Measurements from ENCODE around the gene SMAP1. TPM values are rescaled to one million over a fixed set of nuclear protein-coding genes. Genes with fewer than 3 reads are reported as not detected.

Gene SMAP1
- total and polyA plus RNA-seq, 9 of the 15 experiments (the other 6 are each of a cell fraction or from before 2014, with no cell fraction given), result 11.4 to 26.4 (median 15.5) TPM

DNA sequence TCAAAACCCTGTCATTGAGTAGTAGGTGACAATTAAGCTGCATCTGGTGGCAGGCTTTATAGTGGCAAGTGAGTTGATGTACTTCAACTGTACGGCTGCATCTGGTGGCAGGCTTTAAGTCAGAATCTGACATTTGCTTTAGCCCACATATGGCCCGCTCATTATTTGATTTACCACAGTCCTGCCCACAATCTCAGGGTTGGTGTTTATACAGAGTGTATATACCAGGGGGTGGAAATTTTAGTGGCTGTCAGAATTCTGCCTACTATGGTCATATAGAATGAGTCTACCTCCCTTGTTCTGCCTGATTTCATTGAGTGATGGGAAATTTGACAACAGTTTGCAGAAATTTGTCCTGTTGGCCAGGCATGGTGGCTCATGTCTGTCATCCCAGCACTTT lies 112.3 kb downstream of the SMAP1 start:
- FAIRE-seq, result no peak

More for the DNA sequence above, 112.3 kb downstream of the SMAP1 start:
- WGBS (ENCODE audit: insufficient coverage, low coverage, missing lambda C conversion rate), result 46% methylated on average over 2 of the region's 2 CpGs
- intact Hi-C loops (cut with micrococcal nuclease) (no loop called here), in situ Hi-C loops (cut with MboI) (no loop called here)
- H3K9ac ChIP-seq (ENCODE audit: insufficient read depth in 1 of 2, low read depth in 2 of 2, low read length in 2 of 2), result no peak overlapping the region
- DNase-seq (ENCODE audit: extremely low read depth in 1 of 4, low spot score in 3 of 4) (no peak), ATAC-seq (no peak)
- ChIA-PET CTCF (ENCODE audit: low intra/inter-chr PET ratio) (no interaction called here), POLR2A (no interaction called here)
- no peaks in the 10 kb centered on the region for H3K4me1 ChIP-seq (replicated peaks in 1 of 2; ENCODE audit: control insufficient read depth in 2 of 2, insufficient read depth in 2 of 2, low read length in 2 of 2)
- no peaks in the 10 kb centered on the region for H3K9me1 ChIP-seq (ENCODE audit: control insufficient read depth, insufficient read depth, low read length)
- no peaks in the 10 kb centered on the region for H3K36me3 ChIP-seq (ENCODE audit: control insufficient read depth, insufficient read depth, low read length)
- no peaks in the 10 kb centered on the region for H3K27me3 ChIP-seq (ENCODE audit: control insufficient read depth in 2 of 2, insufficient read depth in 2 of 2, low read length in 2 of 2)
- no peak overlapping the region for H3K4me3 ChIP-seq
- BruUV-seq (replicated peaks), result no TSS peak
- H3K27ac ChIP-seq (ENCODE audit: extremely low read depth, low read depth, low read length), result no peak overlapping the region
- no peaks in the 10 kb centered on the region for H3K9me3 ChIP-seq (replicated peaks; ENCODE audit: control insufficient read depth, insufficient read depth, low read depth, low read length)
- no peaks in the 10 kb centered on the region for H4K20me1 ChIP-seq (replicated peaks; ENCODE audit: control insufficient read depth, insufficient read depth, low read length)
- no peaks in the 10 kb centered on the region for H3K79me2 ChIP-seq (ENCODE audit: control insufficient read depth, insufficient read depth, low read length)
- TF ChIP-seq ZNF586 (CRISPR knock-in tag; conservative IDR thresholded peaks at IDR 0.05), result no peak
- TF ChIP-seq ZNF695 (CRISPR knock-in tag; IDR thresholded peaks at IDR 0.05), result no peak
- no peak for TF ChIP-seq MTA3 (IDR thresholded peaks at IDR 0.05; ENCODE audit: borderline replicate concordance)
- no peak for TF ChIP-seq NCOA1 (IDR thresholded peaks at IDR 0.05; ENCODE audit: low read depth)
- no peak for TF ChIP-seq MIER1 (IDR thresholded peaks at IDR 0.05; ENCODE audit: low read depth)
- TF ChIP-seq SMARCE1 (IDR thresholded peaks at IDR 0.05), result no peak
- TF ChIP-seq TARDBP (IDR thresholded peaks at IDR 0.05), result no peak
- TF ChIP-seq GTF2A2 (tag; IDR thresholded peaks at IDR 0.05), result no peak
- no peak for TF ChIP-seq COPS2 (conservative IDR thresholded peaks at IDR 0.05)
- no peak for TF ChIP-seq CHCHD3 (CRISPR knock-in tag; IDR thresholded peaks at IDR 0.05)
- TF ChIP-seq, protein P1, sequence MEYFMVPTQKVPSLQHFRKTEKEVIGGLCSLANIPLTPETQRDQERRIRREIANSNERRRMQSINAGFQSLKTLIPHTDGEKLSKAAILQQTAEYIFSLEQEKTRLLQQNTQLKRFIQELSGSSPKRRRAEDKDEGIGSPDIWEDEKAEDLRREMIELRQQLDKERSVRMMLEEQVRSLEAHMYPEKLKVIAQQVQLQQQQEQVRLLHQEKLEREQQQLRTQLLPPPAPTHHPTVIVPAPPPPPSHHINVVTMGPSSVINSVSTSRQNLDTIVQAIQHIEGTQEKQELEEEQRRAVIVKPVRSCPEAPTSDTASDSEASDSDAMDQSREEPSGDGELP (CRISPR knock-in tag; IDR thresholded peaks at IDR 0.05; ENCODE audit: borderline replicate concordance), result no peak
- TF ChIP-seq, protein P2, sequence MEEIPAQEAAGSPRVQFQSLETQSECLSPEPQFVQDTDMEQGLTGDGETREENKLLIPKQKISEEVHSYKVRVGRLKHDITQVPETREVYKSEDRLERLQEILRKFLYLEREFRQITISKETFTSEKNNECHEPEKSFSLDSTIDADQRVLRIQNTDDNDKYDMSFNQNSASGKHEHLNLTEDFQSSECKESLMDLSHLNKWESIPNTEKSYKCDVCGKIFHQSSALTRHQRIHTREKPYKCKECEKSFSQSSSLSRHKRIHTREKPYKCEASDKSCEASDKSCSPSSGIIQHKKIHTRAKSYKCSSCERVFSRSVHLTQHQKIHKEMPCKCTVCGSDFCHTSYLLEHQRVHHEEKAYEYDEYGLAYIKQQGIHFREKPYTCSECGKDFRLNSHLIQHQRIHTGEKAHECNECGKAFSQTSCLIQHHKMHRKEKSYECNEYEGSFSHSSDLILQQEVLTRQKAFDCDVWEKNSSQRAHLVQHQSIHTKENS (CRISPR knock-in tag; IDR thresholded peaks at IDR 0.05), result no peak
- TF ChIP-seq RBM39 (optimal IDR thresholded peaks at IDR 0.05; ENCODE audit: low read depth, low read length), result no peak
- TF ChIP-seq POLR2AphosphoS2 (IDR thresholded peaks at IDR 0.05; ENCODE audit: low read length), result no peak
- no peak for TF ChIP-seq ZNF699 (CRISPR knock-in tag; IDR thresholded peaks at IDR 0.05; ENCODE audit: insufficient replicate concordance)
- no peak for TF ChIP-seq BRF1 (IDR thresholded peaks at IDR 0.05; ENCODE audit: borderline replicate concordance, extremely low read depth, insufficient read length)
- TF ChIP-seq FOSL1 (tag; conservative IDR thresholded peaks at IDR 0.05), result no peak
- no peak for TF ChIP-seq TFAM (CRISPR knock-in tag; conservative IDR thresholded peaks at IDR 0.05)
- no peak overlapping the region for H2AFZ ChIP-seq (ENCODE audit: low read depth, low read length)
- H3K4me2 ChIP-seq (ENCODE audit: insufficient read depth, low read length), result no peak overlapping the region

All from K562 (cell line).